Colonic mucosa (tissue), 4 donors: Measurements from ENCODE around the gene RETN. TPM values are rescaled to one million over a fixed set of nuclear protein-coding genes. Genes with fewer than 3 reads are reported as not detected.

Experiments
- DNase-seq: peaks from one replicate; pipeline ENCODE4 v3.0.0-alpha.2; 2020
- H3K27ac ChIP-seq: fragments of 200-600 bp; one replicate; pipeline ENCODE4 v1.8.0; 2021
- H3K27me3 ChIP-seq: fragments of 200-600 bp; one replicate; pipeline ENCODE4 v1.8.0; 2021
- H3K36me3 ChIP-seq: fragments of 200-600 bp; one replicate; pipeline ENCODE4 v1.8.0; 2021
- H3K4me1 ChIP-seq: fragments of 200-600 bp; one replicate; pipeline ENCODE4 v1.8.0; 2021; ENCODE audit warnings: mild to moderate bottlenecking
- H3K4me3 ChIP-seq: fragments of 200-600 bp; one replicate; pipeline ENCODE4 v1.8.0; 2021
- H3K9ac ChIP-seq, 2 donors: one replicate each; pipeline ENCODE4 v1.7.0; 2013; ENCODE audit warnings: control low read depth in 2 of 2, low read depth in 2 of 2, low read length in 2 of 2
- H3K9me3 ChIP-seq: fragments of 200-600 bp; one replicate; pipeline ENCODE4 v1.8.0; 2021
- intact Hi-C: fragments of 100-400 bp; cut with DNase I; formaldehyde crosslinking; loops from one replicate; pipeline ENCODE4 v1.14.1; 2022
- total RNA-seq, 2 donors: library from RNA; stranded (reverse); fragmentation: NEBNext Ultra II Directional in 1 of 2; extraction: Animal tissue kit (Norgen Biotek cat#: 25700) in 1 of 2; gene quantifications; one replicate each; pipeline ENCODE4 v1.2.1, GENCODE V29; 2021
- TF ChIP-seq, protein P1 (sequence below): fragments of 200-600 bp; IDR thresholded peaks from one replicate; pipeline ENCODE4 v1.8.0; 2022; ENCODE audit warnings: antibody characterized with exemption, mild to moderate bottlenecking
- donor health status: healthy.
- donor health status: DM: no; HTN: no; CAD: no.
- donor health status: DM: no; HTN: no; CAD: no.

Gene RETN
- total RNA-seq, 2 donors from 2014 or later, result not detected

DNA sequence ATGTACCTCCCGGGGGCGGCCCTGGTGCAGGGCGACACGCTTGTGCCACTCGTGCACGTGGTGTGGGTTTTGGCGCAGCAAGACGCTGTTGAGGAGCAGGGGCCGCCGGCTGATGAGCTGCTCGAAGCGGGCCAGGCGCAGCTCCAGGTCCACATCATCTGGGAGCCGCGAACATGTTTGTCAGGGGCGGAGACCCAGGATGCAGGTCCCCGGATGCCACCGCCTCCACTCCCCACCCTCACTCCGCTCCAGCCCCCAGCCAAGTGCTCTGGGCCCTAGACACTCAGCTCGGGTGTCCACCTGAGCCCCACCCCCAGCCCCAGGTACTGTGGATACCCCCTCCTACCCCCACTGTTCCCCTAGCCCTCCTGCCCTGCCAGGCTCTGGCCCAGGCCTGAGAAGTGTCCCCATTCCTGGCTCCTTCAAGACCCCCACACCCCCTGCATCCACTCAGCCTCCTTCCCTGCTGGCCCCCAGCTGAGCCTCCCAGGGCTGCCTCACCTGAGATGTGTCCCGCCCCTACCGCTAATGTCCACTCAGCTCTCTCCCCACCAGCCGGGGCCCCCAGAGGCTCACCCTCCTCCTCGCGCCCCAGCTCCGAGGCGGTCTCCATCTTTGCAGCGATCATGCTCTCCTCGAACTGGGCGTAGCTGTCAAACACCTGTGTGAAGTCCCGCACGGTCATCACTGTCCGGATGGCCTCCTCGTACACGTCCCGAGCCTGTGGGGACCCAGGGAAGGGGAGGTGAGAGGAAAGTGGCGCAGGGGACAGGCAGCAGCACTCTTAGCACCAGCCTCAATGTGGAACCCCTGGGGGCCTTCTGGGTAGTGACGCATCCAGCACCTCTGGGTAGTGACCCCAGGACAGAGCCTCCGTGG, 44.9 kb upstream of the RETN start:
- no peak overlapping the region for H3K27ac ChIP-seq
- H3K27me3 ChIP-seq, result no peaks in the 10 kb centered on the region
- no peak overlapping the region for H3K4me3 ChIP-seq
- DNase-seq, result no peak
- peaks cover 16% of the 10 kb centered on the region for H3K4me1 ChIP-seq
- no peak overlapping the region for H3K9ac ChIP-seq
- peaks cover 5% of the 10 kb centered on the region for H3K36me3 ChIP-seq
- TF ChIP-seq, protein P1, sequence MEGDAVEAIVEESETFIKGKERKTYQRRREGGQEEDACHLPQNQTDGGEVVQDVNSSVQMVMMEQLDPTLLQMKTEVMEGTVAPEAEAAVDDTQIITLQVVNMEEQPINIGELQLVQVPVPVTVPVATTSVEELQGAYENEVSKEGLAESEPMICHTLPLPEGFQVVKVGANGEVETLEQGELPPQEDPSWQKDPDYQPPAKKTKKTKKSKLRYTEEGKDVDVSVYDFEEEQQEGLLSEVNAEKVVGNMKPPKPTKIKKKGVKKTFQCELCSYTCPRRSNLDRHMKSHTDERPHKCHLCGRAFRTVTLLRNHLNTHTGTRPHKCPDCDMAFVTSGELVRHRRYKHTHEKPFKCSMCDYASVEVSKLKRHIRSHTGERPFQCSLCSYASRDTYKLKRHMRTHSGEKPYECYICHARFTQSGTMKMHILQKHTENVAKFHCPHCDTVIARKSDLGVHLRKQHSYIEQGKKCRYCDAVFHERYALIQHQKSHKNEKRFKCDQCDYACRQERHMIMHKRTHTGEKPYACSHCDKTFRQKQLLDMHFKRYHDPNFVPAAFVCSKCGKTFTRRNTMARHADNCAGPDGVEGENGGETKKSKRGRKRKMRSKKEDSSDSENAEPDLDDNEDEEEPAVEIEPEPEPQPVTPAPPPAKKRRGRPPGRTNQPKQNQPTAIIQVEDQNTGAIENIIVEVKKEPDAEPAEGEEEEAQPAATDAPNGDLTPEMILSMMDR, result no peak
- intact Hi-C loops, result no loop called here
- H3K9me3 ChIP-seq, result no peaks in the 10 kb centered on the region

DNA sequence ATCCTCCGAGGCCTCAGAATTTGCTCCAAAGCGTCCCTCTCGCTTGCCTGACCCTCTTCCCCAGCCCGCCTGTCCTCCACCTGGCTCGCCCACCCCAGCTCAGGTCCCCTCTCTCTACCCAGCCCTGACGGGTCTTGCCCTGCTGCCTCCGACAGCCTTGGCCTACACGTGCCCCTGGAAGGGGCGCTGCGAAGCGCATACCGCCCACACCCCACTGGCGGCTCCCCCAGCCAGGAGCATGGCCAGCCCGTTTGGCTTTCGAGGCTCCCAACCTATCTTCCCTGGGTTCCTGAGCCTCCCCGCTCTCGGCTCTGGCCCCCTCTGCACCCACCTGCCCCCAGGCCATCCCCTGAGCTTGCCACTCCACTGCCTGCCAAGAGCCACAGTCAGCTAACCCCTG, 44.0 kb upstream of the RETN start:
- intact Hi-C loops, result no loop called here
- Histone ChIP-seq H3K9ac (no peak overlapping the region), H3K4me1 (peaks cover 8% of the 10 kb centered on the region), H3K27me3 (no peaks in the 10 kb centered on the region), H3K36me3 (peaks cover 5% of the 10 kb centered on the region), H3K27ac (no peak overlapping the region), H3K9me3 (no peaks in the 10 kb centered on the region), H3K4me3 (no peak overlapping the region)
- DNase-seq, result no peak
- TF ChIP-seq, protein P1, result no peak

DNA sequence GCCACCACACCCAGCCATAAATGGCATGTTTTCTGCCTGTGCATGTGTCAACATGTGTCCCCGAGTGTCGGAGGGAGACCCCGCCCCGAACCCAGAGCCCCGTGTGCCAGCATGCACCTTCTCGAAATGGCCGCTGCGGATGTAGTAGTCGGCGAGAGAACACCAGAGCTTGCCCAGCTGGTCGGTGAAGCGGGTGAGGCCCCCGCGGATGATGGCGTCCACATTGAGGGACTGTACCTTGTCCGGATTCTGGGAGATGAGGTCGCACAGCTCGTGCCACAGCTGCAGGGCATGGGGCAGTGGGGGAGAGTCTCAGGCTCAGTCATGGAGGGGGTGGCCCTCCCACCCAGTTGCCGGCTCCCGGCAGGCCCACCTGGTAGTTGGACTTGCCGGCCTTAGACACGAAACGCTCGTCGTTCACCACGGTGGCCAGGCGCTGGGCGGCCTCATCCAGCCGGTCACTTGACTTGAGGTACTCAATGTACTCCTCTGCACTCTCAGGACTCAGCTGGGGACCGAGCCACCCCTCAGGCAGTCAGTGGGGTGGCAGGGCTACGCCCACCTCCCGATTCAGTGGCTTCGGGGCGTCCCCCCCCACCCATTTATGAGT, 43.0 kb upstream of the RETN start:
- H3K27me3 ChIP-seq, result no peaks in the 10 kb centered on the region
- no peaks in the 10 kb centered on the region for H3K9me3 ChIP-seq
- no peak for DNase-seq
- TF ChIP-seq, protein P1, result no peak
- no peak overlapping the region for H3K27ac ChIP-seq
- intact Hi-C loops, result no loop called here
- H3K4me1 ChIP-seq, result peaks cover 15% of the 10 kb centered on the region
- no peak overlapping the region for H3K9ac ChIP-seq
- H3K4me3 ChIP-seq, result no peak overlapping the region
- peaks cover 5% of the 10 kb centered on the region for H3K36me3 ChIP-seq

DNA sequence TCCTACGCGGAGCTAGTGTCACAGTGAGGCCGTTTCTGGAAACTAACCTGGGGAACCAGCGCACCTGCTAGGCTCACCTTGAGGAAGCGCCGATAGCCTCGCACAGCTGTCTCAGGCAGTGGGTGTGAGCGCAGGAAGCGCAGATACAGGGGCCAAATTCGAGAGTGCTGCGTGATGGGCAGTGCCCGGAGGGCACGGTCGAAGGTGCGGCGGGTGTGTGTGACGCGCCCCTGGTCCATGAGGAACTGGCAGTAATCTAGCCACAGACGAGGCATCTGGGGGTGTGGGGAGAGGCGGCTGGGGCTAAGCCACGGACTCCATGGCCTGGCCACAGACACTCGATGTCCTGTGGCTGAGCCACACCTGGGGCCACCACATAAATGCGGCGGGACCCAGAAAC, 41.7 kb upstream of the RETN start:
- Histone ChIP-seq H3K27ac (no peak overlapping the region), H3K36me3 (peaks cover 5% of the 10 kb centered on the region), H3K9ac (no peak overlapping the region), H3K27me3 (no peaks in the 10 kb centered on the region), H3K9me3 (no peaks in the 10 kb centered on the region), H3K4me3 (no peak overlapping the region), H3K4me1 (peaks cover 16% of the 10 kb centered on the region)
- no peak for DNase-seq
- intact Hi-C loops, result no loop called here
- TF ChIP-seq, protein P1, result no peak

DNA sequence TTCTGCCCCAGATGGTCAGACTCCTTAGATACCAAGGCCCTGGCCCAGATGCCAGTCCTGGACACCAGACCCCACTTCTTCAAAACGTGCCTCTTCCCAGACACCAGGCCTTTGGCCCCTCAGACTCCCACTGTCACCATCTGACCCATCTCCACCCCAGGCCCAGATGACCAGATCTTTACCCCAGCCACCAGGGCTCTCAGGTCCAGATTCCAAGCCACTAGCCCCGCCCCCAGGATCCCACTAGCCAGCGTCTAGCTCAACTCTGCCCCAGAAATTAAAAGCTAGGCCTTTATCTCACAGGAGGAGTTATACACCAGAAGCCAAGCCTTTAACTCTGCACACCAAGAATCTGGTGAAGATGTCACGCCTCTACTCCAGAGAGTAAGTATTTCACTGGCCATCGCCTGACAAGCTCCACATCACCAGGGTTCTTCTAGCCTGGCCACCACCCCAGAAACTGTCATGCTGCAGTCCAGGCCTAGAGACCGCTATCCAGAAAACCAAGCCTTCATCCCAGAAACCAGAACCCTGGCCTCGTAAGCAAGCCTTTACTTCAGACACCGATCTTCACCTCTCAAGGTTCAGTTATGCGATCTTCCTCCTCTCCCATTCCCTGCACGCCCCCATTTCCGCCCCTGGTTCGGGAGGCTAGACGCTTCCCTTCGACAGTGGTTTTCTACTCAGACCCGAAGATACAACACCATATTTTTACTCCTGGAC, 40.1 kb upstream of the RETN start:
- Histone ChIP-seq H3K4me1 (peaks cover 16% of the 10 kb centered on the region), H3K4me3 (peak overlapping the region; percentile 93), H3K27me3 (no peaks in the 10 kb centered on the region), H3K9ac (peak overlapping the region; percentile 63 to 91), H3K27ac (peak overlapping the region; percentile 43), H3K9me3 (no peaks in the 10 kb centered on the region), H3K36me3 (peaks cover 5% of the 10 kb centered on the region)
- intact Hi-C loops, result no loop called here
- DNase-seq, result no peak
- TF ChIP-seq, protein P1, result no peak
